Vagina (tissue), 2 donors: ENCODE results near the gene TP53TG3D.
"Not testable (repeated sequence)": the region's sequence is repeated elsewhere in the genome, so short reads cannot be mapped to it uniquely, and the experiment has no call there.

Experiments
- POLR2A ChIP-seq, 2 donors: fragments of 450-650 bp; IDR thresholded peaks; one replicate each; pipeline ENCODE4 v1.6.1; 2017; ENCODE audit warnings: antibody characterized with exemption in 2 of 2, mild to moderate bottlenecking in 2 of 2, moderate library complexity in 2 of 2
- POLR2AphosphoS5 ChIP-seq, 2 donors: sonication (generic); formaldehyde crosslinking; IDR thresholded peaks; one replicate each; pipeline ENCODE4 v1.9.0; 2017; ENCODE audit warnings: antibody characterized with exemption in 2 of 2, mild to moderate bottlenecking in 2 of 2, low read depth in 1 of 2; ENCODE audit not compliant: insufficient read depth in 1 of 2
- TF ChIP-seq, protein P1 (sequence below), 3 experiments: fragments of 450-650 bp in 2 of 3; fragments of 200-600 bp in 1 of 3; sonication (generic) in 1 of 3; IDR thresholded peaks; one replicate each; pipeline ENCODE4 v1.5.1; 2017 to 2019; ENCODE audit warnings: antibody characterized with exemption in 3 of 3, mild to moderate bottlenecking in 2 of 3, moderate library complexity in 2 of 3

DNA sequence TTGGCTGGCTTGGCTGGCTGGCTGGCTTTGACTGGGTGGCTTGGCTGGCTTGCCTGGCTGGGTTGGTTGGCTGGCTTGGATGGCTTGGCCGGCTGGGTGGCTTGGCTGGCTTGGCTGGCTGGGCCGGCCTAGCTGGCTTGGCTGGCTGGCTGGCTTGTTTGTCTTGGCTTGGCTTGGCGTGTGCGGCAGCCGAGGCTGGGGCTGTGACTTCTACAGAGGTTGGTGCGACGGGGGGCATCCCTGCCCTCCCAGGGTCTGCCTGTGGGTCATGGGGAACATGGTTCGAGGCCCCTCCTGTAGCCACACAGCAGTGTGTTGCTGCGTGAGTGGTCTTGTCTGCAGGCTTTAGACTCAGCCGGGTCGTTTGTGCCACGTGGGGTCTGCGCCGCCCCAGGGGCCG is 33.1 kb downstream of the TP53TG3D start:
- not testable (repeated sequence) for TF ChIP-seq POLR2AphosphoS5 (IDR thresholded peaks at IDR 0.05; ENCODE audit: insufficient read depth in 1 of 2, low read depth in 1 of 2); POLR2A (IDR thresholded peaks at IDR 0.05)
- TF ChIP-seq, protein P1, sequence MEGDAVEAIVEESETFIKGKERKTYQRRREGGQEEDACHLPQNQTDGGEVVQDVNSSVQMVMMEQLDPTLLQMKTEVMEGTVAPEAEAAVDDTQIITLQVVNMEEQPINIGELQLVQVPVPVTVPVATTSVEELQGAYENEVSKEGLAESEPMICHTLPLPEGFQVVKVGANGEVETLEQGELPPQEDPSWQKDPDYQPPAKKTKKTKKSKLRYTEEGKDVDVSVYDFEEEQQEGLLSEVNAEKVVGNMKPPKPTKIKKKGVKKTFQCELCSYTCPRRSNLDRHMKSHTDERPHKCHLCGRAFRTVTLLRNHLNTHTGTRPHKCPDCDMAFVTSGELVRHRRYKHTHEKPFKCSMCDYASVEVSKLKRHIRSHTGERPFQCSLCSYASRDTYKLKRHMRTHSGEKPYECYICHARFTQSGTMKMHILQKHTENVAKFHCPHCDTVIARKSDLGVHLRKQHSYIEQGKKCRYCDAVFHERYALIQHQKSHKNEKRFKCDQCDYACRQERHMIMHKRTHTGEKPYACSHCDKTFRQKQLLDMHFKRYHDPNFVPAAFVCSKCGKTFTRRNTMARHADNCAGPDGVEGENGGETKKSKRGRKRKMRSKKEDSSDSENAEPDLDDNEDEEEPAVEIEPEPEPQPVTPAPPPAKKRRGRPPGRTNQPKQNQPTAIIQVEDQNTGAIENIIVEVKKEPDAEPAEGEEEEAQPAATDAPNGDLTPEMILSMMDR (IDR thresholded peaks at IDR 0.05), result not testable (repeated sequence)
